BJ (cell line): ENCODE results near the gene SOX6. TPM values are rescaled to one million over a fixed set of nuclear protein-coding genes. Genes with fewer than 3 reads are reported as not detected.

Experiments
- CTCF ChIA-PET: fragments of 350-600 bp; formaldehyde crosslinking; extraction: SDS; loops from one replicate; lab custom pipeline; 2021; ENCODE audit warnings: antibody characterized with exemption, inconsistent platforms; lab: Yijun Ruan, JAX
- POLR2A ChIA-PET: fragments of 300-600 bp; sonication (Branson Sonifier 250); formaldehyde crosslinking; extraction: SDS; loops from one replicate; lab custom pipeline; 2021; ENCODE audit warnings: antibody characterized with exemption; lab: Charles Lee
- DNase-seq: peaks from one replicate; pipeline ENCODE4 v3.0.0-alpha.2; 2011; ENCODE audit warnings: low read depth
- H3K27me3 ChIP-seq: 2 replicates; pipeline ENCODE4 v1.6.0; 2011; ENCODE audit warnings: low read length; ENCODE audit not compliant: control insufficient read depth, insufficient read depth
- H3K36me3 ChIP-seq: 2 replicates; pipeline ENCODE4 v1.5.1; 2011; ENCODE audit warnings: low read length; ENCODE audit not compliant: control insufficient read depth, insufficient read depth
- H3K4me3 ChIP-seq: 2 replicates; pipeline ENCODE4 v1.5.1; 2011; ENCODE audit warnings: low read depth, mild to moderate bottlenecking, control low read depth, low read length
- polyA plus RNA-seq: library from polyadenylated mRNA; depleted of rRNA; stranded (reverse); fragments of >200 nt; gene quantifications from 2 replicates; pipeline ENCODE4 v1.2.3, GENCODE V29; 2011
- TF ChIP-seq, protein P1 (sequence below): IDR thresholded peaks from 2 replicates; pipeline ENCODE4 v1.5.1; 2011; ENCODE audit warnings: low read depth, mild to moderate bottlenecking, control low read depth, inconsistent platforms, low read length, moderate library complexity; ENCODE audit not compliant: insufficient read depth

SOX6 gene
- polyA plus RNA-seq, 1 experiment, result 1.9 TPM

DNA sequence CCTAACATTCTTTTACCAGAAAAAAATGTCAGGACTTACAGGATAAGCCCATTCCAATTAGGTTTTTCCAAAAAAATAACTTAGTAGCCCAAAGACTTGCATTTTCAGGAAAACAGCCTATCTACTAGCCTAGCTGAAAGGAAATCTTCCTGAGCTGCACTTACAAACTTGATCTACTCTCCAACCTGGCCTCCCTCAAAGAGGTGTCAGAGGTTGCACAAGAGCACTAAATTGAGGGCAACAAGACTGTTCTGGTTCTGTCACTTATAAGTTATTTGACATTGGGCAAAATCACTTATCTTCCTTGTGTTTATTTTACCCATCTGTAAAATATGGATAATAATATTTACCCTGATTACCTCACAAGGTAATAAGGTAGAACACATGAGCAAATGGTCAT lies 7.9 kb upstream of the SOX6 start:
- ChIA-PET POLR2A (interaction anchor here (1.3 kb wide), 1 partner anchor 9 kb away, joined by 7 read pairs; no protein-coding TSS in a partner anchor), CTCF (interaction anchor here (0.8 kb wide), 1 partner anchor 8 kb away, joined by 3 read pairs; no protein-coding TSS in a partner anchor)
- TF ChIP-seq, protein P1, sequence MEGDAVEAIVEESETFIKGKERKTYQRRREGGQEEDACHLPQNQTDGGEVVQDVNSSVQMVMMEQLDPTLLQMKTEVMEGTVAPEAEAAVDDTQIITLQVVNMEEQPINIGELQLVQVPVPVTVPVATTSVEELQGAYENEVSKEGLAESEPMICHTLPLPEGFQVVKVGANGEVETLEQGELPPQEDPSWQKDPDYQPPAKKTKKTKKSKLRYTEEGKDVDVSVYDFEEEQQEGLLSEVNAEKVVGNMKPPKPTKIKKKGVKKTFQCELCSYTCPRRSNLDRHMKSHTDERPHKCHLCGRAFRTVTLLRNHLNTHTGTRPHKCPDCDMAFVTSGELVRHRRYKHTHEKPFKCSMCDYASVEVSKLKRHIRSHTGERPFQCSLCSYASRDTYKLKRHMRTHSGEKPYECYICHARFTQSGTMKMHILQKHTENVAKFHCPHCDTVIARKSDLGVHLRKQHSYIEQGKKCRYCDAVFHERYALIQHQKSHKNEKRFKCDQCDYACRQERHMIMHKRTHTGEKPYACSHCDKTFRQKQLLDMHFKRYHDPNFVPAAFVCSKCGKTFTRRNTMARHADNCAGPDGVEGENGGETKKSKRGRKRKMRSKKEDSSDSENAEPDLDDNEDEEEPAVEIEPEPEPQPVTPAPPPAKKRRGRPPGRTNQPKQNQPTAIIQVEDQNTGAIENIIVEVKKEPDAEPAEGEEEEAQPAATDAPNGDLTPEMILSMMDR, result no peak
- Histone ChIP-seq H3K36me3 (no peaks in the 10 kb centered on the region), H3K27me3 (no peaks in the 10 kb centered on the region), H3K4me3 (no peak overlapping the region)
- no peak for DNase-seq

DNA sequence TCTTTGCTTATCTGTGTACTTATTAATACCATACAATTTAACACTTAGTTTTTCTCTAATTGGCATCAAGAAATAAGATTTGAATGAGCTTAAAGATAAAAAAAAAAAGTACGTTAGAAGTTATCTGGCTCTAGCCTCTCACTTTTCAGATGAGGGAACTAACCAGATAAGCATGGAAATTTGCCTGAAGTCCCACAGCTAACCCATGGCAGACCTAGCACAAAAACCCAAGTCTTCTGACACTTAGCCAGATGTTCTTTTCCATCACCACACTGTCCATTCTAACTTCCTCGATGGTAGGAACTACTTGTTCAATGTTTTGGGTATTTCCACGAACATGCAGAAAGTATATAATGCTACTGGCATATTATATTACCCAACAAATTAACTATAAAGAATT lies 7.4 kb upstream of the SOX6 start:
- DNase-seq, result no peak
- Histone ChIP-seq H3K36me3 (no peaks in the 10 kb centered on the region), H3K27me3 (no peaks in the 10 kb centered on the region), H3K4me3 (no peak overlapping the region)
- TF ChIP-seq, protein P1, result no peak
- CTCF ChIA-PET, result interaction anchor here (0.8 kb wide), 1 partner anchor 9 kb away, joined by 3 read pairs; no protein-coding TSS in a partner anchor
- POLR2A ChIA-PET, result interaction anchor here (1.3 kb wide), 1 partner anchor 9 kb away, joined by 7 read pairs; no protein-coding TSS in a partner anchor

GRCh38 chr11:16361108-16361865 lies 4.9 kb upstream of the SOX6 start:
- H3K36me3 ChIP-seq, result no peaks in the 10 kb centered on the region
- no peak for DNase-seq
- ChIA-PET CTCF (interaction anchor here (1.0 kb wide), 1 partner anchor 12 kb away, joined by 5 read pairs; no protein-coding TSS in a partner anchor), POLR2A (no interaction called here)
- H3K4me3 ChIP-seq, result no peak overlapping the region
- TF ChIP-seq, protein P1, result no peak
- no peaks in the 10 kb centered on the region for H3K27me3 ChIP-seq

DNA sequence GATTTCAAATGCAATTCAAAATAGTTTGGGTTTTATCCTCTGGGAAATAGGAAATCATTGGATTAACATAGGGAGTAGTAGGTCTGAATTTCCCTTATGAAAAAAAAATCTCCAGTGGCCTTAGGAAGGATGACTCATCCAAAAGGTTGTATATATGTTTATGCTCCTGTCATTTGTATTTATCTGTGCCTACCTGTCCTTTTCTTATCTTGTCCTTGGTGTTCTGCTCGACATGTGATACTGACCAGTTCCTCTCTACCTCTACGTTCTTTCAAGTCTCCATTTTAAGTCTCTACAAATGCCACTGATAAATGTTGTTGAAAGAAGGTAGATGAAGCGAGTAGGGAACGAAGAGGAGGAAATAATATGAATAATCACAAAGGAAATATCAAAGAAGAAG lies 3.0 kb upstream of the SOX6 start:
- no peak overlapping the region for H3K4me3 ChIP-seq
- CTCF ChIA-PET, result no interaction called here

DNA sequence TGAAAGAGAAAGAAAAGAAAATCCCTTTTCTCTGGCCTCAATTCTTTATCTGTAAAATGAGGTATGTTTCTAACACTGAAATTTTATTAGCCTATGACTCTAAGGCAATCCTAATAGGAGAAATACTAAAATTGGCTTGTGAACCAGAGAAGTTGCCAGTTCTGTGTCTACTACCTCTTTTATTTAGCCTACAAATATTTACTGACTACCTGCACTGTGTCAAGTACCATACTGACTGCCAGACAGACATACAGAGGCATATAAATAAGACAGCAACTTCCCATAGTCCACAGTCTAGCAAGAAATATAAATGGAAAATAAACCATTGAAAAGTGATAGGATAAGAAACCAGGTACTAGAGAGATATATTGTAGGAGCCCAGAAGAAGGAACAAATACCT lies 2.4 kb upstream of the SOX6 start:
- H3K4me3 ChIP-seq, result no peak overlapping the region
- no peaks in the 10 kb centered on the region for H3K36me3 ChIP-seq
- DNase-seq, result no peak
- CTCF ChIA-PET, result no interaction called here
- POLR2A ChIA-PET, result no interaction called here
- TF ChIP-seq, protein P1, result no peak
- H3K27me3 ChIP-seq, result no peaks in the 10 kb centered on the region

More for the DNA sequence above, 3.0 kb upstream of the SOX6 start:
- TF ChIP-seq, protein P1, result no peak
- no peaks in the 10 kb centered on the region for H3K36me3 ChIP-seq
- no peak for DNase-seq
- no peaks in the 10 kb centered on the region for H3K27me3 ChIP-seq
- POLR2A ChIA-PET, result no interaction called here
